A673 (cell line): ENCODE data around the gene CKAP2L. TPM values are rescaled to one million over a fixed set of nuclear protein-coding genes. Genes with fewer than 3 reads are reported as not detected.
A peak's percentile ranks its signal among the peaks of the same experiment; 100 is the strongest.

Source experiments
- BruUV-seq: library from RNA; stranded (reverse); fragments of 400-500 nt; replicated peaks from 2 replicates; lab custom pipeline; 2021; lab: Mats Ljungman, UMichigan
- CTCF ChIA-PET: fragments of 300-600 bp; sonication (Branson Sonifier 250); formaldehyde crosslinking; loops from one replicate; lab custom pipeline; 2022; ENCODE audit warnings: antibody characterized with exemption; lab: Charles Lee
- POLR2A ChIA-PET: fragments of 300-600 bp; sonication (Branson Sonifier 250); formaldehyde crosslinking; loops from one replicate; lab custom pipeline; 2022; ENCODE audit warnings: antibody characterized with exemption; ENCODE audit not compliant: low non-redundant PET; lab: Charles Lee
- DNase-seq: peaks from one replicate; pipeline ENCODE4 v3.0.0-alpha.2; 2015; ENCODE audit warnings: low spot score
- H3K27ac ChIP-seq: fragments of 200-600 bp; sonication (generic); 2 replicates; pipeline ENCODE4 v1.5.1; 2016; ENCODE audit warnings: mixed run types, low read depth, mild to moderate bottlenecking, mixed read lengths, antibody characterized with exemption, low read length; ENCODE audit not compliant: poor library complexity, severe bottlenecking
- H3K27me3 ChIP-seq: fragments of 200-600 bp; sonication (generic); replicated peaks from 2 replicates; pipeline ENCODE4 v1.6.1; 2017; ENCODE audit warnings: mixed run types, low read depth, mild to moderate bottlenecking, mixed read lengths, antibody characterized with exemption, low read length; ENCODE audit not compliant: insufficient read depth, poor library complexity
- H3K36me3 ChIP-seq: fragments of 200-600 bp; sonication (generic); 2 replicates; pipeline ENCODE4 v1.6.1; 2016; ENCODE audit warnings: mixed run types, mild to moderate bottlenecking, mixed read lengths, antibody characterized with exemption, low read length; ENCODE audit not compliant: insufficient read depth, poor library complexity, severe bottlenecking
- H3K4me1 ChIP-seq: fragments of 200-600 bp; sonication (generic); 2 replicates; pipeline ENCODE4 v1.6.1; 2017; ENCODE audit warnings: mixed run types, mild to moderate bottlenecking, mixed read lengths, antibody characterized with exemption, low read length; ENCODE audit not compliant: insufficient read depth, poor library complexity, severe bottlenecking
- H3K4me3 ChIP-seq: fragments of 200-600 bp; sonication (generic); 2 replicates; pipeline ENCODE4 v1.5.1; 2016; ENCODE audit warnings: low read depth, mixed run types, mild to moderate bottlenecking, mixed read lengths, low read length; ENCODE audit not compliant: poor library complexity, severe bottlenecking
- H3K9me3 ChIP-seq: fragments of 200-600 bp; sonication (generic); 2 replicates; pipeline ENCODE4 v1.6.1; 2016; ENCODE audit warnings: mixed run types, low read depth, mild to moderate bottlenecking, mixed read lengths, antibody characterized with exemption, low read length; ENCODE audit not compliant: poor library complexity, severe bottlenecking
- CTCF ChIP-seq: fragments of 300-800, 200-600 bp; sonication (generic); conservative IDR thresholded peaks from 2 replicates; pipeline ENCODE4 v1.5.1; 2017; ENCODE audit warnings: low read depth, mild to moderate bottlenecking, antibody characterized with exemption, low read length, moderate library complexity, mixed read lengths
- EZH2 ChIP-seq: fragments of 200-600 bp; sonication (generic); IDR thresholded peaks from 2 replicates; pipeline ENCODE4 v1.6.1; 2017; ENCODE audit warnings: borderline replicate concordance, low read depth, mild to moderate bottlenecking, mixed read lengths, antibody characterized with exemption, low read length; ENCODE audit not compliant: poor library complexity, severe bottlenecking
- intact Hi-C: fragments of 100-400 bp; cut with micrococcal nuclease; formaldehyde crosslinking; loops from one replicate; pipeline ENCODE4 v1.10.0; 2022; ENCODE audit not compliant: unreplicated experiment
- total RNA-seq: library from RNA; stranded (reverse); gene quantifications from 2 replicates; pipeline ENCODE4 v1.2.3, GENCODE V29; 2021

Gene CKAP2L
- total RNA-seq, 1 experiment from 2014 or later: 49.6 TPM

GRCh38 chr2:112803691-112804521 is 39.5 kb upstream of the CKAP2L start:
- ChIA-PET POLR2A (no interaction called here), CTCF (no interaction called here)
- no peaks in the 10 kb centered on the region for H3K4me1 ChIP-seq
- no peak overlapping the region for H3K27ac ChIP-seq
- H3K36me3 ChIP-seq: no peaks in the 10 kb centered on the region
- no peak for DNase-seq
- TF ChIP-seq EZH2 (no peak), CTCF (no peak)
- intact Hi-C loops: loop anchor here (2.0 kb wide), 1 partner anchor 39 kb away; the partner anchor contains the start of gene CKAP2L
- no peak overlapping the region for H3K4me3 ChIP-seq
- H3K27me3 ChIP-seq: no peaks in the 10 kb centered on the region
- no TSS peak for BruUV-seq
- H3K9me3 ChIP-seq: peaks cover 11% of the 10 kb centered on the region

GRCh38 chr2:112800881-112801583 is 36.6 kb upstream of the CKAP2L start:
- BruUV-seq: no TSS peak
- H3K4me1 ChIP-seq: no peaks in the 10 kb centered on the region
- no peaks in the 10 kb centered on the region for H3K36me3 ChIP-seq
- H3K27me3 ChIP-seq: no peaks in the 10 kb centered on the region
- H3K4me3 ChIP-seq: no peak overlapping the region
- no peak for TF ChIP-seq CTCF
- TF ChIP-seq EZH2: no peak
- DNase-seq: peak; percentile 57
- intact Hi-C loops: no loop called here
- ChIA-PET CTCF (no interaction called here), POLR2A (no interaction called here)
- H3K27ac ChIP-seq: no peak overlapping the region
- H3K9me3 ChIP-seq: no peaks in the 10 kb centered on the region

GRCh38 chr2:112798979-112799975 is 34.9 kb upstream of the CKAP2L start:
- no peaks in the 10 kb centered on the region for H3K36me3 ChIP-seq
- ChIA-PET CTCF (no interaction called here), POLR2A (no interaction called here)
- DNase-seq: no peak
- no peaks in the 10 kb centered on the region for H3K4me1 ChIP-seq
- no peak overlapping the region for H3K4me3 ChIP-seq
- BruUV-seq: no TSS peak
- no peaks in the 10 kb centered on the region for H3K9me3 ChIP-seq
- TF ChIP-seq CTCF (no peak), EZH2 (no peak)
- no peaks in the 10 kb centered on the region for H3K27me3 ChIP-seq
- no peak overlapping the region for H3K27ac ChIP-seq
- intact Hi-C loops: no loop called here
